ENCODE results near the gene RSPO3.

DNA sequence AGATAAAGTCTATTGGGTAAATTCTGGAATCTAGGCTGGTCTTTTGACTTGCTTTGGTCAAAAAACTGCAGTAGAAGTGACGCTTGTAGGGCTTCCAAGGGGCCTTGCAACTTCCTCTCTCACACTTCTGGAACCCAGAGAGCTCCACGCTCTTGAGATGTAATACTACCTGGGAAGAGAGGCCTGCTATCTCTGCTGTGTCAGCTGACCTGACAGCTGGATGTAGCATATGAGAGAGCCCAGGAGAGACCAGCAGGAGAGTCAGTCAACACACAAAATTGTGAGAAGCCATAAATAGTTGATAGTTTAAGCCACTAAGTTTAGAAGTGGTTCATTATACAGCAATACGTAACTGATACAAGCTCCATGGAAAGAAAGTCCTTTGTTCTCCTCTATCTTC is 7.8 kb upstream of the RSPO3 start:
- TF ChIP-seq, protein P1, sequence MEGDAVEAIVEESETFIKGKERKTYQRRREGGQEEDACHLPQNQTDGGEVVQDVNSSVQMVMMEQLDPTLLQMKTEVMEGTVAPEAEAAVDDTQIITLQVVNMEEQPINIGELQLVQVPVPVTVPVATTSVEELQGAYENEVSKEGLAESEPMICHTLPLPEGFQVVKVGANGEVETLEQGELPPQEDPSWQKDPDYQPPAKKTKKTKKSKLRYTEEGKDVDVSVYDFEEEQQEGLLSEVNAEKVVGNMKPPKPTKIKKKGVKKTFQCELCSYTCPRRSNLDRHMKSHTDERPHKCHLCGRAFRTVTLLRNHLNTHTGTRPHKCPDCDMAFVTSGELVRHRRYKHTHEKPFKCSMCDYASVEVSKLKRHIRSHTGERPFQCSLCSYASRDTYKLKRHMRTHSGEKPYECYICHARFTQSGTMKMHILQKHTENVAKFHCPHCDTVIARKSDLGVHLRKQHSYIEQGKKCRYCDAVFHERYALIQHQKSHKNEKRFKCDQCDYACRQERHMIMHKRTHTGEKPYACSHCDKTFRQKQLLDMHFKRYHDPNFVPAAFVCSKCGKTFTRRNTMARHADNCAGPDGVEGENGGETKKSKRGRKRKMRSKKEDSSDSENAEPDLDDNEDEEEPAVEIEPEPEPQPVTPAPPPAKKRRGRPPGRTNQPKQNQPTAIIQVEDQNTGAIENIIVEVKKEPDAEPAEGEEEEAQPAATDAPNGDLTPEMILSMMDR (IDR thresholded peaks at IDR 0.05): no peak
- no peak for TF ChIP-seq POLR2A (IDR thresholded peaks at IDR 0.05)
